Neural progenitor cell (in vitro differentiated cells): ENCODE data around the gene PLXDC2. TPM values are rescaled to one million over a fixed set of nuclear protein-coding genes. Genes with fewer than 3 reads are reported as not detected.

Source experiments
- DNase-seq: peaks from one replicate; pipeline ENCODE4 v3.0.0-alpha.2; 2016; ENCODE audit warnings: low spot score
- H2AFZ ChIP-seq: fragments of 200-600 bp; sonication (generic); replicated peaks from 2 replicates; pipeline ENCODE4 v1.6.1; 2016; ENCODE audit warnings: antibody characterized with exemption
- H3F3A ChIP-seq: fragments of 200-600 bp; sonication (generic); 2 replicates; pipeline ENCODE4 v1.6.1; 2016; ENCODE audit warnings: antibody characterized with exemption, low read depth
- H3K27ac ChIP-seq: fragments of 200-600 bp; sonication (generic); 2 replicates; pipeline ENCODE4 v1.5.1; 2016; ENCODE audit warnings: mild to moderate bottlenecking
- H3K27me3 ChIP-seq: fragments of 200-600 bp; sonication (generic); 2 replicates; pipeline ENCODE4 v1.6.1; 2016; ENCODE audit warnings: mild to moderate bottlenecking, moderate library complexity
- H3K36me3 ChIP-seq: fragments of 200-600 bp; sonication (generic); 2 replicates; pipeline ENCODE4 v1.5.1; 2016
- H3K4me1 ChIP-seq: fragments of 200-600 bp; sonication (generic); 2 replicates; pipeline ENCODE4 v1.6.1; 2016; ENCODE audit warnings: mixed run types
- H3K4me2 ChIP-seq: fragments of 200-600 bp; sonication (generic); 2 replicates; pipeline ENCODE4 v1.6.1; 2016
- H3K4me3 ChIP-seq: fragments of 200-600 bp; sonication (generic); 2 replicates; pipeline ENCODE4 v1.5.1; 2016
- H3K79me2 ChIP-seq: fragments of 200-600 bp; sonication (generic); 2 replicates; pipeline ENCODE4 v1.6.1; 2016; ENCODE audit warnings: low read depth
- H3K9ac ChIP-seq: fragments of 200-600 bp; sonication (generic); 2 replicates; pipeline ENCODE4 v1.6.1; 2016
- H3K9me3 ChIP-seq: fragments of 200-600 bp; sonication (generic); 2 replicates; pipeline ENCODE4 v1.5.1; 2016; ENCODE audit warnings: low read depth
- H4K20me1 ChIP-seq: fragments of 200-600 bp; sonication (generic); 2 replicates; pipeline ENCODE4 v1.6.1; 2016; ENCODE audit warnings: low read depth
- H3K27ac Mint-ChIP-seq: 3 replicates; pipeline ENCODE4 v1.8.0; 2021; ENCODE audit warnings: mixed read lengths
- H3K27me3 Mint-ChIP-seq: 2 replicates; pipeline ENCODE4 v1.8.0; 2022; ENCODE audit warnings: low read depth, mild to moderate bottlenecking, inconsistent platforms, moderate library complexity, mixed read lengths; ENCODE audit not compliant: insufficient read depth
- H3K36me3 Mint-ChIP-seq: 3 replicates; pipeline ENCODE4 v1.8.0; 2021; ENCODE audit warnings: mixed read lengths
- H3K4me1 Mint-ChIP-seq: 3 replicates; pipeline ENCODE4 v1.8.0; 2021; ENCODE audit warnings: mixed read lengths
- H3K4me3 Mint-ChIP-seq: 3 replicates; pipeline ENCODE4 v1.8.0; 2021; ENCODE audit warnings: mild to moderate bottlenecking, moderate library complexity, mixed read lengths
- H3K9me3 Mint-ChIP-seq: 3 replicates; pipeline ENCODE4 v1.8.0; 2020; ENCODE audit warnings: mixed read lengths
- CTCF ChIP-seq: fragments of 200-600 bp; sonication (generic); IDR thresholded peaks from 2 replicates; pipeline ENCODE4 v1.5.1; 2017; ENCODE audit warnings: antibody characterized with exemption, mild to moderate bottlenecking
- EZH2 ChIP-seq: fragments of 200-600 bp; sonication (generic); IDR thresholded peaks from 2 replicates; pipeline ENCODE4 v1.6.1; 2017; ENCODE audit warnings: antibody characterized with exemption, mild to moderate bottlenecking, moderate library complexity
- EZH2phosphoT487 ChIP-seq: fragments of 200-600 bp; sonication (generic); IDR thresholded peaks from 2 replicates; pipeline ENCODE4 v1.6.1; 2017; ENCODE audit warnings: antibody characterized with exemption
- total RNA-seq: library from RNA; depleted of rRNA; stranded (reverse); fragments of >200 nt; gene quantifications from 2 replicates; pipeline ENCODE4 v1.2.3, GENCODE V29; 2015; ENCODE audit warnings: low replicate concordance

Gene PLXDC2
- total RNA-seq, 1 donor from 2014 or later, result 44.2 TPM

GRCh38 chr10:19917751-19918478, 101.7 kb downstream of the PLXDC2 start:
- Histone ChIP-seq H3K4me1 (no peaks in the 10 kb centered on the region), H4K20me1 (no peaks in the 10 kb centered on the region), H3K27ac (no peak overlapping the region), H2AFZ (no peak overlapping the region), H3K4me3 (no peak overlapping the region), H3K79me2 (peaks cover 40% of the 10 kb centered on the region), H3K9ac (no peak overlapping the region), H3K9me3 (no peaks in the 10 kb centered on the region), H3K4me2 (no peak overlapping the region), H3K36me3 (no peaks in the 10 kb centered on the region), H3K27me3 (no peaks in the 10 kb centered on the region), H3F3A (no peaks in the 10 kb centered on the region)
- H3K36me3 Mint-ChIP-seq, result peaks cover 6% of the 10 kb centered on the region
- no peak for DNase-seq
- peaks cover 4% of the 10 kb centered on the region for H3K9me3 Mint-ChIP-seq
- no peaks in the 10 kb centered on the region for H3K27me3 Mint-ChIP-seq
- H3K4me3 Mint-ChIP-seq, result no peak overlapping the region
- TF ChIP-seq EZH2phosphoT487 (no peak), CTCF (no peak), EZH2 (no peak)
- H3K27ac Mint-ChIP-seq, result no peak overlapping the region
- peaks cover 14% of the 10 kb centered on the region for H3K4me1 Mint-ChIP-seq

DNA sequence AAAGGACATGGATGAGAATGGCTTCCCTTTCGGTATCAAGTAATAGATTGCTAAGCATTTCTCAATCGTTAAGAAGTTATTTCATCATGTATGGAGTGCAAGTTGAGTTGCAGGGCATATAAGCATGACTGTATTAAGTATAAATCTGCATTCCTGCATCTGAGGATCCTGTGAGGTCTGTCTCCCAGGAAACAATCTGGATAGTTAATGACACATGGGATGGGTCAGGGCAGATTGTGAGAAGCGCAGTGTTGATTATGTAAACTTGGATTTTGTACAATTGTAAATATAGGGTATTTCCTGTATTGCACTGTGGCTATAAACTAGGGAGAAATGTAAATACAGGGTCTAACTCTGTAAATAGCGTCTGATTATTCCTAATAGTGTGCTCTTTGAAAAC, 102.6 kb downstream of the PLXDC2 start:
- H3K4me1 ChIP-seq, result no peaks in the 10 kb centered on the region
- no peaks in the 10 kb centered on the region for H4K20me1 ChIP-seq
- peaks cover 45% of the 10 kb centered on the region for H3K79me2 ChIP-seq
- no peak overlapping the region for H3K4me3 ChIP-seq
- H3K27me3 ChIP-seq, result no peaks in the 10 kb centered on the region
- H3K36me3 ChIP-seq, result no peaks in the 10 kb centered on the region
- H3K9ac ChIP-seq, result no peak overlapping the region
- H3K4me1 Mint-ChIP-seq, result peaks cover 14% of the 10 kb centered on the region
- no peak overlapping the region for H2AFZ ChIP-seq
- TF ChIP-seq CTCF (no peak), EZH2 (no peak), EZH2phosphoT487 (no peak)
- H3K36me3 Mint-ChIP-seq, result peaks cover 6% of the 10 kb centered on the region
- no peak for DNase-seq
- no peak overlapping the region for H3K4me3 Mint-ChIP-seq
- H3K9me3 ChIP-seq, result no peaks in the 10 kb centered on the region
- H3K9me3 Mint-ChIP-seq, result peaks cover 4% of the 10 kb centered on the region
- no peaks in the 10 kb centered on the region for H3F3A ChIP-seq
- no peak overlapping the region for H3K4me2 ChIP-seq
- H3K27me3 Mint-ChIP-seq, result no peaks in the 10 kb centered on the region
- H3K27ac ChIP-seq, result no peak overlapping the region
- H3K27ac Mint-ChIP-seq, result no peak overlapping the region

DNA sequence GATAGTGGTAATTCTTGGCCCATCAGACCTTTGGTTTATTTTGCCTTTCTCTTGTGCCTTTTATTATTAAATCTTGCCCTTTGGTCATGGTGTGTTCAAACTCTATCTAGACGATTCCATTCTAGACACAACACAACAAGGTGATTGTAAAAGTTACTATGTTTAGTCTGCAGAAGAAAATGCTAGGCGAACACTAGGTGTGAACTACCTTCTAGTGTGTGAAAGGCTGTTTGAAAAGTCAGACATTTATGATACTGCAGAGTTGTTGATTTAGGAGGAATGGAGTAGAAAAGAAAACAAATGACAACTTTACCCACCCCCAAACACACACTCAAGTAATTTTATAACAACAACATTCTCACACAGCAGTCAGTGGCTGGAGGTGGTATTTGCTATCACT, 103.4 kb downstream of the PLXDC2 start:
- no peak overlapping the region for H3K4me2 ChIP-seq
- no peak overlapping the region for H3K4me3 ChIP-seq
- no peaks in the 10 kb centered on the region for H4K20me1 ChIP-seq
- no peak overlapping the region for H3K27ac Mint-ChIP-seq
- no peak overlapping the region for H3K27ac ChIP-seq
- H3K9me3 Mint-ChIP-seq, result peaks cover 4% of the 10 kb centered on the region
- H3K27me3 Mint-ChIP-seq, result no peaks in the 10 kb centered on the region
- no peaks in the 10 kb centered on the region for H3F3A ChIP-seq
- no peak overlapping the region for H2AFZ ChIP-seq
- no peaks in the 10 kb centered on the region for H3K9me3 ChIP-seq
- no peak overlapping the region for H3K9ac ChIP-seq
- H3K4me1 ChIP-seq, result no peaks in the 10 kb centered on the region
- peaks cover 6% of the 10 kb centered on the region for H3K36me3 Mint-ChIP-seq
- no peak overlapping the region for H3K4me3 Mint-ChIP-seq
- no peaks in the 10 kb centered on the region for H3K27me3 ChIP-seq
- TF ChIP-seq CTCF (no peak), EZH2 (no peak), EZH2phosphoT487 (no peak)
- no peak for DNase-seq
- peaks cover 14% of the 10 kb centered on the region for H3K4me1 Mint-ChIP-seq
- H3K36me3 ChIP-seq, result no peaks in the 10 kb centered on the region
- H3K79me2 ChIP-seq, result peaks cover 45% of the 10 kb centered on the region
